NCI-H2196 (cell line): Measurements from ENCODE around the gene CTNNBL1.

ENCODE experiments used
- DNase-seq: peaks from one replicate; lab custom pipeline; 2025; ENCODE audit not compliant: unreplicated experiment; lab: John Stamatoyannopoulos, UW

CTNNBL1 gene

GRCh38 chr20:37775200-37775599 lies 81.4 kb downstream of the CTNNBL1 start:
- no peak for DNase-seq

GRCh38 chr20:37776049-37776448 lies 82.2 kb downstream of the CTNNBL1 start:
- no peak for DNase-seq

GRCh38 chr20:37776526-37776925 lies 82.7 kb downstream of the CTNNBL1 start:
- no peak for DNase-seq

- DNase-seq, result no peak
Observed at GRCh38 chr20:37777012-37777950, 83.5 kb downstream of the CTNNBL1 start.

GRCh38 chr20:37777988-37778659 lies 84.3 kb downstream of the CTNNBL1 start:
- no peak for DNase-seq

GRCh38 chr20:37781626-37782025 lies 87.8 kb downstream of the CTNNBL1 start:
- DNase-seq, result no peak

- no peak for DNase-seq
Observed at GRCh38 chr20:37786043-37786442, 92.2 kb downstream of the CTNNBL1 start.

- DNase-seq, result no peak
Observed at GRCh38 chr20:37789408-37789807, 95.6 kb downstream of the CTNNBL1 start.

GRCh38 chr20:37790900-37791299 lies 97.1 kb downstream of the CTNNBL1 start:
- DNase-seq, result no peak

GRCh38 chr20:37796121-37796520 lies 102.3 kb downstream of the CTNNBL1 start:
- no peak for DNase-seq

GRCh38 chr20:37796733-37797132 lies 102.9 kb downstream of the CTNNBL1 start:
- DNase-seq, result no peak

- no peak for DNase-seq
Observed at GRCh38 chr20:37797669-37798175, 103.9 kb downstream of the CTNNBL1 start.

- no peak for DNase-seq
Observed at GRCh38 chr20:37798312-37798711, 104.5 kb downstream of the CTNNBL1 start.

- DNase-seq, result no peak
Observed at GRCh38 chr20:37800618-37801017, 106.8 kb downstream of the CTNNBL1 start.

- no peak for DNase-seq
Observed at GRCh38 chr20:37801921-37802320, 108.1 kb downstream of the CTNNBL1 start.

- no peak for DNase-seq
Observed at GRCh38 chr20:37803438-37804307, 109.8 kb downstream of the CTNNBL1 start.

GRCh38 chr20:37804584-37805566 lies 111.0 kb downstream of the CTNNBL1 start:
- DNase-seq, result no peak

- DNase-seq, result no peak
Observed at GRCh38 chr20:37807471-37808232, 113.8 kb downstream of the CTNNBL1 start.
